GM18511 (cell line): ENCODE data around the gene KRT9.
"Not testable (repeated sequence)": the region's sequence is repeated elsewhere in the genome, so short reads cannot be mapped to it uniquely, and the experiment has no call there.

Experiments used
- ATAC-seq: cut with Tn5 transposase; IDR thresholded peaks from one replicate; pipeline ENCODE4 v1.9.1; 2021; ENCODE audit warnings: mild to moderate bottlenecking, moderate library complexity; ENCODE audit not compliant: unreplicated experiment

KRT9 gene

GRCh38 chr17:41547378-41547841 is 24.4 kb downstream of the KRT9 start:
- ATAC-seq = no peak

GRCh38 chr17:41546819-41547218 is 25.0 kb downstream of the KRT9 start:
- no peak for ATAC-seq

DNA sequence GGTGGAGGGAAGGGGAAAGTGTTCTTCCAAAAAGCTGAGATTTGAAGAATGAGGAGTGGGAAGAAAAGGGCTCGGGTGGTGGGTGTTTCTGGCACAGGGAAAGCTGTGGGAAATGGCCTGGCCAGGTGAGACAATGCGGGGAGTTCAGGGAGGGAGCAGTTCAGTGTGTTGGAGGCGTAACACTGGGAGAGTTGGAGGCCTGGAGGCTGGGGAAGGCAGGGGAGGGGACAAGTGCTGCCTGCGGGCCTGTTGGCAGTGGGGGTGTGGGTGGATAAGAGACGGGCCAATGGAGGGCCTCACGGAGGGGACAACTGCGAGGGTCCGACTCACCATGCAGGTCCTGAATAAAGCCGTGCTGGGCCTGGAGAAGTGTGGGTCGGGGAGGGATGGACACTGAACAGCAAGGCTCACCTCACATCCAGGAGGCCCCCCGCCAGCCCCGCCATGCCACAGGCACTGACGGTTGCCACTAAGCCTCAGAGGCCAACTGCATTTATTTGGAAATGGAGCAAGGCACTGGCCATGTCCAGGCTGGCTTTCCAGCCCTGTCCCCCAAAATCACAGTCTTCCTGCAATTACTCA is 25.9 kb downstream of the KRT9 start:
- ATAC-seq = no peak

GRCh38 chr17:41544935-41545334 is 26.9 kb downstream of the KRT9 start:
- no peak for ATAC-seq

DNA sequence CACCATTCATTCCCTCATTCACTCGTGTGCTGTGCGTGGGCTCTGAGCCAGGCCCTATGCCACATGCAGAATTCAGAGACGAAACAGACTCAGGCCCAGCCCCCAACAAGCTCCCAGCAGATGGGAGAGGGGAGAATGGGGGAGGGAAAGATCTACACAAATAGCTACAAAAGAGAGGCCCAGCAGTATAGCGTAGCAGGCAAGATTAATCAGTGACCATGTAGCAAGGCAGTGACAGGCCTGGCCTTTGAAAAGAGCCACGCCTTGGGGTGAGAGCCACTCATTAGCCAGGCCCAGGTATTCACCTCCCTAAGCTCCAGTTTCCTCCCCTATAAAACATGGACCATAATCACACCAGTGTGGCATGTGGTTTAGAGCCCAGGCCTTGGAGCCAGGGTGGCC is 27.4 kb downstream of the KRT9 start:
- ATAC-seq = no peak

DNA sequence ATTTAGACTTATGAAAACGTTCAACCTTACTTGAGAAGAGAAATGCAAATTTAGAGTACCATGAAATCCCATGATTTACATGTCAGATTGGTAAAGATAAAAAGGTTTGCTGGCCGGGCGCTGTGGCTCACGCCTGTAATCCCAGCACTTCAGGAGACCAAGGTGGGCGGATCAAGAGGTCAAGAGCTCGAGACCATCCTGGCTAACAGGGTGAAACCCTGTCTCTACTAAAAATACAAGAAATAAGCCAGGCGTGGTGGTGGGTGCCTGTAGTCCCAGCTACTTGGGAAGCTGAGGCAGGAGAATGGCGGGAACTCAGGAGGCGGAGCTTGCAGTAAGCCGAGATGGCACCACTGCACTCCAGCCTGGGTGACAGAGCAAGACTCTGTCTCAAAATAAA is 29.1 kb downstream of the KRT9 start:
- not testable (repeated sequence) for ATAC-seq

DNA sequence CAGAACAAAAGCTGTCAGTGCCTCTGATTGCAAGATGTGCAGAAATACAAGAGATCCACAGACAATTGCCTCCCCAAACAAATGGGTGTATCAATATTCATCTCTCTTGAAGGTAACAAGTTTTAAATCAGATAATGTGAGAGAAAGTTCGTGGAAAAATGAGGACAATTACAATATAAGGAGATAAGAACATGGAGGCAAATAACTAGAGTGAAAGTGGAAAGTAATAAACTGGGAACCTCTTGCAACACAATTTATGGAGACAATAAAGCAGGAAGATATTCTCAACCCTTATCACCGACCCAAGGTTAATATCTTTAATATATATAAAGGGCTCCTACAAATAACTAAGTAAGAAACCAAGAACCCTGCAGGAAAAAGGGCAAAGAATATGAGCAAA is 29.5 kb downstream of the KRT9 start:
- no peak for ATAC-seq

DNA sequence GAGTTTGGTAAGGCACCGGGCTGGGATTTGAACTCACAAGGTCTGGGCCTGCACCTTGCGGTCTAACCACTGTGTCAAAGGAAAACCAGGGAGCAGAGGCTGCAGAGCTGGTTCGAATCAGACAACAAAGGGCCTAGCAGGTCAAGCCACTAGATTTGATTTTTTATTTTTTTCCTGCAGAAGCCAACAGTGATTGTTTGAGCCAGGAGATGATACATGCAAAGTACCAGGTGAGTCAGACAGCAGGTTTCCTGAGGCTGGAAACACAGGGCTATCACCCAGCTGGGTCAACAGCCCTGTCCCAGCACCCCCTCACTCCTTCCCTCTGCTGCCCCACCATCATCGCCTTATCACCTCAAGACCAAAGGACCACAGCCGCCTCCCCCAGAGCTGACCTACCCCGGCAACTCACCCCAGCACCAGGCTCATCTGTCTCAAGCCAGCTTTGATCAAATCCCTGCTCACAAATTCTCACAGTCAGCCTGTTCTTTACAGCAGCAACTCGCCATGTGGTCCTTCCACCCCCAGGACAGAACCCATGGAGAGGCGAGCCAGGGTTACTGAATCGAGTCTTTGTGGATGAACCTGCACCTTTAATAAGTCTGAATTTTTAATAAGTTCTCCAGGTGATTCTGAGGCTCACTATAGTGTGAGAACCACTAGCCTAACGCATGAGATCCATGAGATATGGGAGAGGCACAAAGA is 30.8 kb downstream of the KRT9 start:
- ATAC-seq = no peak

- no peak for ATAC-seq
These were observed 31.7 kb downstream of the KRT9 start for GRCh38 chr17:41539979-41540701.

DNA sequence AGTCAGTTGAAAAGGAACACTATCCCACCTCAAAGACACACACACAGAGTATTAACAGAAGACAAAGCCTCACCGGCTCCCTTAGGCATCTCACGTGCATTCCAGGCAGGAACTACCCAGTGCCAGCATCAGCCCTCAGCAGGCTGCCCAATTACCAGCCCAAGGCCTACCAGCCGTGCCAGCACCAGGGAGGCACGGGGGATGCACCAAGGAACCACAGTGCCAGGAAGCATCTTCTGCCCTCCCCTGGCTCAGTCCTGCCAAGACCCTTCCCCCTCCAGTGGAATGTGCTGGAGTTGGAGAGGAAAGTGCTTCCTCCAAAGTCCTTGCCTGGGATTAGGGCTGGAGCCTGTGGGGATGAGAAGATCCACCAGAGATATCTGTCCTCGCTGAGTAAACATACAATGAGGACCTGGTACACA is 32.8 kb downstream of the KRT9 start:
- ATAC-seq = no peak

DNA sequence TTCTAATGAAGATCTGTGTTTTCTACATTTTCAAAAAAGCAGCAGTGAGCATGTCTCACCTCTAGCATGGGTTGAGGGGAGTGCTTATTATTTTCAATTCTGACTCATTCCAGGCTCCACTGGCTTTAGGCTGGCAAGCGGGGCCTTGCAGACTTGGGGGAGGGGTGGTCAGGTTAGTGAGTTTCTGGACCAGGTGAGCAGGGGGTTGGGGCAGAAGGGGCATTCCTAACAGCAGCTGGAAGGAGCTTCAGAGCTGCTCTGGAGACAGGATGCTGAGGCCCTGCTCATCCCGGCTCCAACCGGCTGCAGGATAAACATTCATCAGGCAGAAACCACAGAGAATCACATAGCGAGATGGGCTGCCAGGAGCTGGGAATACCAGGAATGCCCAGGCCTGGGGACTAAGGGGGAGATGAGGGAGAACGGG is 33.3 kb downstream of the KRT9 start:
- no peak for ATAC-seq

DNA sequence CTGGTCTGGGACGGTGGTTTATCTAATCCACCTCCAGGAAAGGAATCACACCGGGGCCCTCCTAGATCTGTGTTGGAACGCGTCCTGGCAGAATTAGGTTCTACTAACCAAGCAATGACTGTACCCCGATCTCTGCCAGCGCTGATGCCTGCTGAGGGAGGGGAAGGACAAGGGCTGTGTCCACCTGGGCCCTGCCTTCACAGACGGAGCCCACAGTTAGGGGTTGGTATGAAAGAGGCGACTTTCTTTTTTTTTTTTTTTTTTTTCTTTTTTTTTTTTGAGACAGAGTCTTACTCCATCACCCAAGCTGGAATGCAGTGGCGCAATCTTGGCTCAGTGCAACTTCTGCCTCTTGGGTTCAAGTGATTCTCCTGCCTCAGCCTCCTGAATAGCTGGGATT is 33.9 kb downstream of the KRT9 start:
- no peak for ATAC-seq

- no peak for ATAC-seq
These were observed 34.3 kb downstream of the KRT9 start for GRCh38 chr17:41537614-41537954.

GRCh38 chr17:41536741-41537613 is 34.9 kb downstream of the KRT9 start:
- ATAC-seq = no peak

GRCh38 chr17:41535764-41536481 is 35.9 kb downstream of the KRT9 start:
- ATAC-seq = no peak

DNA sequence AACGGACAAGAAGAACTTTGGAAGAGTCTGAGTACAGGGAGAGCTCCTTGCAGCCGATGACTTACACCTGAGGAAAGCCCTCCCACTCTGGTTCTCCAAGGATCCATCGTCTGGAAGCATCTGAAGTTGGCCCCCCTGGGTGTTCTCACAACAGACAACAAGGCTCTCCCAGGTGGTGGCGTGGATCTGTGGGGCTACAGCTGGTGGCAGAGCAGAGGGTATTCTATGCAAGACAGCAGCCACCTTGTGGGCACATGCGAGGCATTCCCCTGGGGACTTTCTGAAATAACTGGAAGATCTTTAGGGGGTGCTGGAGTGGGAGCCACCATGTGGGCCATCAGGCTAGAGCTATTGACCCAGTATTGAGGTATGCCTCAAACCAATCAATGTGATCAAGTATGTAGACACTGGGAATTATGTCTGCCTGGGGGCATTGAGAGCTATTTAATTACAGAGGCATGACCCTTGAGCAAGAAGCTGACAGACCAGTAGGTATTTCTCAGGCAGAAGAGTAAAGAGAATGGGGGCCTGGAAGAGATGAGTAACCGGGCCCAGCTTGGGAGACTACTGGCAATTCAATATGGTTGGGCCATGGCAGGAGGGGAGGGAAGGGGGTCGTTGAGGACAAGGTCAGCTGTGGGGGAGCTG is 36.8 kb downstream of the KRT9 start:
- no peak for ATAC-seq

- ATAC-seq = no peak
These were observed 38.2 kb downstream of the KRT9 start for GRCh38 chr17:41533613-41534012.

GRCh38 chr17:41532947-41533570 is 38.8 kb downstream of the KRT9 start:
- no peak for ATAC-seq

DNA sequence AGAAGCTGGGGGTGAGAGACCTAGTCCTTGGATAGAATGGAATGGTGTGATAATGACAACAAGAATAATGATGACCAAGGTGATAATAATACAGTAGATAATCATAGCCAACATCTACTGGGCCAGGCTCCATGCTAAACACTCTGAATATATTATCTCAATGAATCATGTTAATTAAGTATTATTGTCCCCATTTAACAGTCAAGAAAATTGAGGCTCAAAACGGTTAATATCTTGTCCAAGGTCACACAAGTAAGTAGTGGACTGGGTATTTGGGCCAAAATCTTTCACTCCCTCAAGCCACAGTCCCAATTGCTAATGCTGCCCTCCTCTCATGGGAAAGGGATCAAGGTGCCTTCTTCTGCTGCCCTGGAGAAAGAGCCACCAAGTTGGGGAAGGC is 39.9 kb downstream of the KRT9 start:
- no peak for ATAC-seq
